ENCODE results near the gene ZBTB24. TPM values are rescaled to one million over a fixed set of nuclear protein-coding genes. Genes with fewer than 3 reads are reported as not detected.
A peak's percentile ranks its signal among the peaks of the same experiment; 100 is the strongest.

The ZBTB24 gene
- total RNA-seq (10 to 100 TPM in 1 of 2 donors, 1 to 10 TPM in 1; 7.5 to 13.9 TPM), polyA plus RNA-seq (1 to 10 TPM; 2.9 to 4.4 TPM)
- long read RNA-seq, donor 1, full-length matches to known transcripts: 1 of 6 reads
- long read RNA-seq, donor 1, partial matches to known transcripts: 5 of 6 reads
- long read RNA-seq, donor 1, other reads (novel, unspliced or antisense): 0 of 6 reads
- long read RNA-seq, donor 2: 0 reads
- long read RNA-seq, donor 3, full-length matches to known transcripts: 2 of 2 reads
- long read RNA-seq, donor 3, partial matches to known transcripts: 0 of 2 reads
- long read RNA-seq, donor 3, other reads (novel, unspliced or antisense): 0 of 2 reads
- long read RNA-seq, donor 4: 0 reads
- long read RNA-seq, donor 5, partial matches to known transcripts: 6 of 6 reads
- long read RNA-seq, donor 5, other reads (novel, unspliced or antisense): 0 of 6 reads

DNA sequence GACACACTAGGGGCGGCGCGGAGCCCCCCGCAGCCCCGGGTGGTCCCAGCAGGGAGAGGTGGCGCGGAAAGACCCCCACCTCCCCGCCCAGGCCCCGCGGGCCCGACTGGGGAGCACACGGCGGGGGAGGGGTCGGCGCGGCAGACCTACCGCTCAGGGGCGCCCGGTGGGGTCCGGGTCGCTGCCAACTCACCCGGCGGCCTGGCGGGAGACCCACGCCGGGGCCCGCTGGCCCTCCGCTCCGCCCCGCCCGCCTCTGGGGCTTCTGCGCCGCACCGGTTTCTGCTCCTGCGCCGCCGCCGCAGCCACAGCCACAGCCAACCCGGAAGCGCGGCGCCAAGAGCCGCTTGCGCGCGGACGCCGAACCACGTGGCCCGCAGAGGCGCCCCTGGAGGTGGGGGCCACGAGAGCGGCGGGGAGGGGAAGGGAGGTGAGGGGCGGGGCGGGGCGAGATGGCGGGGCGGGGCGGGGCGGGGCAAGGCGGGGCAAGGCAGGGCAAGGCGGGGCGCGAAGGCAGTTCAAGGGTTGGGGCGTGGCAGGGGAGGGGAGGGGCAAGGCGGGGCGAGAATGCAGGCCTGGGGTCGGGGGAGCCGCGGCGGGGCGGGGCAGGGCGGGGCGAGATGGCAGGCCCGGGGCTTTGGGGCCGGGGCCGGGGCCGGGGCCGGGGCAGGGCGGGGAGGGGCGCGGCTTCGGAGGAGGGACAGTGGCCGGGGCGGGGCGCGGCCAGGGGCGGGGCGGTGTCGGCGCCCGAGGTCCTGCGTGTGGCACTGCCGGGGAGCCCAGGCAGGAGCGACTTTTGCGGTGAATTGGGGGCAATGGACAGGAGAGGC is at the start of gene ZBTB24:
ZBTB24 (minus strand) TSS at position 315 of the 830 bp plus-strand sequence. CDS start 1,193 bp downstream, outside the sequence.
- peak within 1 kb of the TSS; percentile 72 for H3K4me3 ChIP-seq
- TF ChIP-seq, protein P1, sequence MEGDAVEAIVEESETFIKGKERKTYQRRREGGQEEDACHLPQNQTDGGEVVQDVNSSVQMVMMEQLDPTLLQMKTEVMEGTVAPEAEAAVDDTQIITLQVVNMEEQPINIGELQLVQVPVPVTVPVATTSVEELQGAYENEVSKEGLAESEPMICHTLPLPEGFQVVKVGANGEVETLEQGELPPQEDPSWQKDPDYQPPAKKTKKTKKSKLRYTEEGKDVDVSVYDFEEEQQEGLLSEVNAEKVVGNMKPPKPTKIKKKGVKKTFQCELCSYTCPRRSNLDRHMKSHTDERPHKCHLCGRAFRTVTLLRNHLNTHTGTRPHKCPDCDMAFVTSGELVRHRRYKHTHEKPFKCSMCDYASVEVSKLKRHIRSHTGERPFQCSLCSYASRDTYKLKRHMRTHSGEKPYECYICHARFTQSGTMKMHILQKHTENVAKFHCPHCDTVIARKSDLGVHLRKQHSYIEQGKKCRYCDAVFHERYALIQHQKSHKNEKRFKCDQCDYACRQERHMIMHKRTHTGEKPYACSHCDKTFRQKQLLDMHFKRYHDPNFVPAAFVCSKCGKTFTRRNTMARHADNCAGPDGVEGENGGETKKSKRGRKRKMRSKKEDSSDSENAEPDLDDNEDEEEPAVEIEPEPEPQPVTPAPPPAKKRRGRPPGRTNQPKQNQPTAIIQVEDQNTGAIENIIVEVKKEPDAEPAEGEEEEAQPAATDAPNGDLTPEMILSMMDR (IDR thresholded peaks at IDR 0.05; ENCODE audit: control extremely low read depth, extremely low read depth): no peak
- H3K27ac ChIP-seq (ENCODE audit: low read depth in 1 of 2, low read length in 1 of 2): peak within 1 kb of the TSS; percentile 76 to 84
- peak within 1 kb of the TSS; percentile 55 to 56 for H3K9ac ChIP-seq (ENCODE audit: insufficient read depth in 1 of 2, low read length in 2 of 2)
- 1 to 2% methylated on average over 39 to 95 of the region's 97 CpGs for WGBS, 2 donors
- H3K4me1 ChIP-seq (ENCODE audit: control insufficient read depth in 5 of 5, insufficient read depth in 5 of 5, low read length in 5 of 5): peaks cover 7 to 34% (median 14%) of the 10 kb centered on the region in 5 donors
- H3K27me3 ChIP-seq (ENCODE audit: control insufficient read depth in 3 of 3, insufficient read depth in 3 of 3, low read length in 2 of 3): no peaks in the 10 kb centered on the region
- ATAC-seq (ENCODE audit: insufficient read depth, low FRiP score) (peak; percentile 94), DNase-seq (peak; percentile 92 to 94 (median 94))
- H3K36me3 ChIP-seq (ENCODE audit: control insufficient read depth in 4 of 4, insufficient read depth in 4 of 4, low read length in 4 of 4): peaks cover 4 to 10% (median 9%) of the 10 kb centered on the region in 4 donors
- no peaks in the 10 kb centered on the region for H3K9me3 ChIP-seq (ENCODE audit: control insufficient read depth in 4 of 4, insufficient read depth in 3 of 4, low read length in 3 of 4)

DNA sequence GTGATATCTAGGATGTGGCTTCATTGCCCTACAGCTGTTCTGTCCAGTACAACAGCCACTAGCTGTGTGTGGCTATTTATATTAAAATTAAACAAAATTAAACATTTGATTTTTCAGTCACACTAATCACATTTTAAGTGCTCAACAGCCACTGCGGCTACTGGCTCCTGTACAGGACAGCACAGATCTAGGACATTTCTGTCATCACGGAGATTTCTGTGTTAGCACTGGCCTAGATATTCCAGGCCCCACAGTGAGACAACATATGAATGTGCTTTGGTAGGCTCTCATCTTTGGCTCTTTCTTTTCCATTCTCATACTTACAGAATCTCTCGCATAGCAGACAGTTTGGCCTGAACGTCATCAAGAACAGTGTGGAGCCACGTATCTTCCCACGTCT is 48.4 kb upstream of the ZBTB24 start:
- 87 to 90% methylated on average over 6 of the region's 6 CpGs for WGBS, 2 donors
- no peaks in the 10 kb centered on the region for H3K9me3 ChIP-seq (ENCODE audit: control insufficient read depth in 4 of 4, insufficient read depth in 3 of 4, low read length in 3 of 4)
- no peak for DNase-seq
- no peak overlapping the region for H3K9ac ChIP-seq (ENCODE audit: insufficient read depth in 1 of 2, low read length in 2 of 2)
- H3K4me3 ChIP-seq: no peak overlapping the region
- no peak overlapping the region for H3K27ac ChIP-seq (ENCODE audit: low read depth in 1 of 2, low read length in 1 of 2)
- H3K27me3 ChIP-seq (ENCODE audit: control insufficient read depth in 3 of 3, insufficient read depth in 3 of 3, low read length in 2 of 3): no peaks in the 10 kb centered on the region
- TF ChIP-seq, protein P1 (IDR thresholded peaks at IDR 0.05; ENCODE audit: control extremely low read depth, extremely low read depth): no peak
- H3K4me1 ChIP-seq (ENCODE audit: control insufficient read depth in 5 of 5, insufficient read depth in 5 of 5, low read length in 5 of 5): no peaks in the 10 kb centered on the region
- H3K36me3 ChIP-seq (ENCODE audit: control insufficient read depth in 4 of 4, insufficient read depth in 4 of 4, low read length in 4 of 4): no peaks in the 10 kb centered on the region
- ATAC-seq (ENCODE audit: insufficient read depth, low FRiP score): no peak

DNA sequence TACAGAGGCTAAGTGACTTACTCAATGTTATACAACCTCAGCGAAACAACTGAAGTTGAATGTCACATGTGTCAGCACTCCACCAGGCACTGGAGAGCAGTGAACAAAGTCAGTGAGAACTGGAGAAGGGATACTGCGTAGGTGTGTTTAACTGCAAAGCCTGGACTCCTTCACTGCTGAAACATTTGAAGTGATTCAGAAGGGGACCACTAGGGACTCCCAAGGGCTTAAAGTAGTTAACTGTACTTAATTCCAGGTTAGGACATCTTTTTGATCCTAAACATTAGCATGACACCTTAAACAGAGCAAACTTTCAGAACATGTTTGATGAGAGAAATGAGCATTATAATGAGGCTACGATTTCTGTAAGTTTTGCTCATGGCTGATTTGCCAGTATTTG is 45.0 kb upstream of the ZBTB24 start:
- Histone ChIP-seq H3K4me3 (no peak overlapping the region), H3K27me3 (ENCODE audit: control insufficient read depth in 3 of 3, insufficient read depth in 3 of 3, low read length in 2 of 3) (no peaks in the 10 kb centered on the region), H3K36me3 (ENCODE audit: control insufficient read depth in 4 of 4, insufficient read depth in 4 of 4, low read length in 4 of 4) (no peaks in the 10 kb centered on the region), H3K4me1 (ENCODE audit: control insufficient read depth in 5 of 5, insufficient read depth in 5 of 5, low read length in 5 of 5) (no peaks in the 10 kb centered on the region), H3K27ac (ENCODE audit: low read depth in 1 of 2, low read length in 1 of 2) (no peak overlapping the region), H3K9me3 (ENCODE audit: control insufficient read depth in 4 of 4, insufficient read depth in 3 of 4, low read length in 3 of 4) (no peaks in the 10 kb centered on the region), H3K9ac (ENCODE audit: insufficient read depth in 1 of 2, low read length in 2 of 2) (no peak overlapping the region)
- DNase-seq: no peak
- TF ChIP-seq, protein P1 (IDR thresholded peaks at IDR 0.05; ENCODE audit: control extremely low read depth, extremely low read depth): no peak
- ATAC-seq (ENCODE audit: insufficient read depth, low FRiP score): no peak
- 88 to 91% methylated on average over 3 of the region's 3 CpGs for WGBS, 2 donors

Data from lung (tissue), 16 donors.